Measurements from ENCODE around the gene HOXC12.

HOXC12 gene

DNA sequence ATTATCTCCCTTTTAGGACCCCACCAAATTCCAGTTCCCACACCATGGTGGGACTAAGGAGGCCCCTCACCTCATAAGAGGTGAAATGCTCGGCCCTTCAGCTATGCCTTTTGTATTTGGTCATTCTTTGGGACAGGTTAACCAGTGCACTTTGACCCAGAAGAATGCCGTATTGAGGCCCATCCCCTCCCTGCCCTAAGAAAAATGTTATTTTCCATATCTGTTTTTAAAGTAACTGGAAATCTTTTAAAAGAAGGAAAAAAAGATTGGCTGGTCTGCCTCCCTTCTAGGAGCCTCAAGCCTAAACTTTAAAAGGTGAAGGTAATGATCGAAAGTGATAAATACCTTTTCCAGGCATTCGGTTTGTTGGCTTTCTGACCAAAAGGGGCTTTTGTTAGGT lies 21.8 kb upstream of the HOXC12 start:
- H3K36me3 ChIP-seq (ENCODE audit: insufficient read depth, low read length) = no peaks in the 10 kb centered on the region
- H3K4me3 ChIP-seq (ENCODE audit: low read depth, low read length) = no peak overlapping the region
- H3K79me2 ChIP-seq (ENCODE audit: control insufficient read depth, insufficient read depth, low read length, unreplicated experiment) = no peaks in the 10 kb centered on the region
- peaks cover 100% of the 10 kb centered on the region for H3K27me3 ChIP-seq (ENCODE audit: insufficient read depth, low read length)
- no peak overlapping the region for H2AFZ ChIP-seq (ENCODE audit: low read length, unreplicated experiment)
- no peak overlapping the region for H3K27ac ChIP-seq (ENCODE audit: low read depth, low read length)
- no peaks in the 10 kb centered on the region for H3K4me1 ChIP-seq (ENCODE audit: control insufficient read depth, insufficient read depth, low read length, unreplicated experiment)

DNA sequence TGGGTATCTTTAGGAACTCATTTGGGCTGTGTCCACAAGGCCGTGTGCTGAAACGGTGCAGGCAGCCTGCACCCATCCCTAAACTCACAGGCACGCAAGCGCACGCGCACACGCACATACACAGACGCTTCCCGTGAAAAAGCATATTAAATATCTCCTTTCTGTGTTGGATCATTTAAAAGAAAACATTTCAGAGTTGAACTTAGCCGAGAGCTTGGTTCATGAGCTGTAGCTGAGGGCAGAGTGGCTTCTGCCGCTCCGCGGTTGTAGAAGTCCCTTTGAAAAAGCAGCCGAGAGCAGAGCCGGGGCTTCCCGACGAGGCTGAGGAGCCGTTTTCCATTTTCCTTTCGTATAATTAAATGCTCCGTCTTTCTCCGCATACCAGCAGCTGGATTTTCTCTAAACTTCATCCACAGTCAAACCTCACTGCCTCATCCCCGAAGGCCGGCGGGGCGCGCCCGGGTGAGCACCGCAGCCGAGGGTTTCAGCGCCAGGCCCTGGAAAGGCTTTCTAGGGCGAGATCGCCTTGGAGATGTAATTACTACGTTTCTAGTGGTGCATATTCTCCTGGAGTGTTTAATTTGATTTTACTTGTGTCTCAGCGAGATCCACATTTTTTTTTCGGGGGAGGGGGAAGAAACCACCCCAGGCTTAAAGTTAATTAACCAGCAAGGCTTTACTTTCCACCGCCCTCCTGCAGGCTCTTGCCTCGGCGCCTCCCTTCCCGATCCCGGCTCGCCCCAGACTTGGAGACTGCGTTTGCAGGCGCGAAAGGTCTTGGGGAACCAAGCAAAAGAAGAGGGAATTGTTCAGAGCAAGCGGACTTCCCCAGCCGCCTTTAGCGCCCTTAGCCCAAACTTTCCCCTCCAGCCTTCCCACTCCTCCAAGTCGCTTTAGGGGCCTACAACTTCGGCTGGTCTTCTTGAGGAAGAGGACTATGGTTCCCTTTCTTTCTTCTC lies 19.0 kb upstream of the HOXC12 start:
- Histone ChIP-seq H3K4me3 (ENCODE audit: low read depth, low read length) (peak overlapping the region; percentile 34), H3K36me3 (ENCODE audit: insufficient read depth, low read length) (no peaks in the 10 kb centered on the region), H2AFZ (ENCODE audit: low read length, unreplicated experiment) (no peak overlapping the region), H3K27me3 (ENCODE audit: insufficient read depth, low read length) (peaks cover 100% of the 10 kb centered on the region), H3K79me2 (ENCODE audit: control insufficient read depth, insufficient read depth, low read length, unreplicated experiment) (no peaks in the 10 kb centered on the region), H3K4me1 (ENCODE audit: control insufficient read depth, insufficient read depth, low read length, unreplicated experiment) (no peaks in the 10 kb centered on the region), H3K27ac (ENCODE audit: low read depth, low read length) (no peak overlapping the region)

DNA sequence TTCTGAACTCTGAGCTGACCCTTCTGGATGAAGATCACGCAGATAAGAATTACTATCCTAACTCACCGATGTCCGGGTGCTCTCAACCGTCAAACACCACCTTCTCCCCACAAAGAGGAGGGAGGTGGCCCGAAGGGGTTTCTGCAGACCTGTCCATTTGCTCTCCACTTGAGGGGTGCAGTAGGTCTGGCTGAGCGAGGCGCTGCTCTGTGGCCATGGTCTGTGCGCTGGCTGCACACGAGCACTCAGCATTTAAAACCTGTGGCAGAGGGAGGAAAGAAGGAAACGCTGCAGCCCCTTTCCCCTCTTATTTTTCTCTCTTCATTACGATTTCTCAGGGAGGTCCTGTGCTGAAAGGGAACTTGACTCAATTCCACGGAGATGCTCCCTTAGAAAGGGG lies 17.6 kb upstream of the HOXC12 start:
- H3K27ac ChIP-seq (ENCODE audit: low read depth, low read length) = no peak overlapping the region
- H2AFZ ChIP-seq (ENCODE audit: low read length, unreplicated experiment) = no peak overlapping the region
- H3K4me3 ChIP-seq (ENCODE audit: low read depth, low read length) = no peak overlapping the region
- no peaks in the 10 kb centered on the region for H3K36me3 ChIP-seq (ENCODE audit: insufficient read depth, low read length)
- peaks cover 100% of the 10 kb centered on the region for H3K27me3 ChIP-seq (ENCODE audit: insufficient read depth, low read length)
- H3K4me1 ChIP-seq (ENCODE audit: control insufficient read depth, insufficient read depth, low read length, unreplicated experiment) = no peaks in the 10 kb centered on the region
- H3K79me2 ChIP-seq (ENCODE audit: control insufficient read depth, insufficient read depth, low read length, unreplicated experiment) = no peaks in the 10 kb centered on the region

DNA sequence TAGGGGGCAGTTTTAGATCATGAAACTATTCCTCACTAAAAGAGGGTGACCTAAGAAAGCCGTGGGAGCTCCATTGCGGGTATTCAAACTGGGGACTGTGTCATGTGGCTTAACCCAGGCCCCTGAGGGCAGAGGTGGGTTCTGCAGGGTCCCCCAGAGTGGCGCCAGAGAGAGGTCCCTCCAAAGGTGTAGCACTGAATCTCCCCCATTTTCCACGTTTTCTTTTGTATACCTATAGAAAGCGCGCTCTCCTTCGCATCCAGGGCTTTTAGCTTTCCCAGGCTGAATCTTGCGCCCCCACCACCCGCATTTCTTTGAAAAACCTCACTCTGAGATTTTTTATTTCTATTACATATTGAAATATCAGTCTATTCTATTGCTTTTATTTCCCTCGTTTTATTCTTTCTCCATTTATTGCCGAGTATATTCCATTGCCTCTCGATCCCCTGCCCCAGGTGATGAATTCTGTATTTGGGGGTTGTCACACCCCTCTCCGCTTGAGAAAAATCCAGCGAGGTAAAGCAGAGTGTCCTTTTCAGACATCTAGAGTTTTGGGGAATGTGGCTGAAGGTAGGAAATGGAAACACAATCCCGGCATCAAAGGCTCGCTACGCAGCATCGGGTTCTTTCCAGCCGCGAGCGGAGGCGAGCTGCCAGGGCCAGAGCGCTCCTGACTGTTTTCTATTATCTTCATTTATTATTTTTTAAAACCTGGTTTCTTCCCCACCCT lies 16.9 kb upstream of the HOXC12 start:
- H3K79me2 ChIP-seq (ENCODE audit: control insufficient read depth, insufficient read depth, low read length, unreplicated experiment) = no peaks in the 10 kb centered on the region
- H3K4me1 ChIP-seq (ENCODE audit: control insufficient read depth, insufficient read depth, low read length, unreplicated experiment) = no peaks in the 10 kb centered on the region
- no peak overlapping the region for H3K27ac ChIP-seq (ENCODE audit: low read depth, low read length)
- no peak overlapping the region for H3K4me3 ChIP-seq (ENCODE audit: low read depth, low read length)
- no peak overlapping the region for H2AFZ ChIP-seq (ENCODE audit: low read length, unreplicated experiment)
- H3K36me3 ChIP-seq (ENCODE audit: insufficient read depth, low read length) = no peaks in the 10 kb centered on the region
- peaks cover 100% of the 10 kb centered on the region for H3K27me3 ChIP-seq (ENCODE audit: insufficient read depth, low read length)

DNA sequence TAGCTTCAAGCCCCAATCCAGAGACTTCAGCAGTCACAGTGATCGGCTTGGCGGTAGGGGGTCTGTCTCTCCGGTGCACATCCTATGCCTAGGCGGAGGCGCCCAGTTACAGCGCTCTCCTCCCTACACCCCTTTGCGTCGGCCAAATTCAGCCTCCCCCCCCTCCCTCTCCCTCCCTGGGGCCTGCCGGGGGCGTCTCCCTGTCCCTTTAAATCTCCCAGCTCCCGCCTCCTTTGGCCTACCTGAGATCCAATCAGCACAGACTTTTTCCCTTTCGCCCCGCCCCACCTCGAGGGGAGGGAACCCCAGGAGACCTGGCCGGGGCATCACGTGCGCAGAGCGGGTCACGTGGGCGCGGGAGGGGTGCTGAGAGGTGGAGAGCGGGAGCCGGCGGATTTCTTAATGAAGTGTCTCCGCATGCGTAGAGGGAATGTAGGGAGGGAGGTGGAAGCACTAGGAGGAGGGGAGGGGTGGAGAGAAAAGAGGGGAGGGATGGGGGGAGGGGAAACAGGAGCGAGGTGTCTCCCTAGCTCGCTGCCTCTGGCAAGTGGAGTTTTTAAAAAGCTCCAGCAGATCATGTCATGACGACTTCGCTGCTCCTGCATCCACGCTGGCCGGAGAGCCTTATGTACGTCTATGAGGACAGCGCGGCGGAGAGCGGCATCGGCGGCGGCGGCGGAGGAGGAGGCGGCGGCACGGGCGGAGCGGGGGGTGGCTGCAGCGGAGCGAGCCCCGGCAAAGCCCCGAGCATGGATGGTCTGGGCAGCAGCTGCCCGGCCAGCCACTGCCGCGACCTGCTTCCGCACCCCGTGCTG lies 16.2 kb upstream of the HOXC12 start, which contains the start of gene HOXC13:
TSS of gene HOXC13 (plus strand) at position 506 of the 815 bp plus-strand sequence. CDS start at position 582, 76 bp downstream.
- Histone ChIP-seq H3K27me3 (ENCODE audit: insufficient read depth, low read length) (peaks cover 100% of the 10 kb centered on the region), H3K79me2 (ENCODE audit: control insufficient read depth, insufficient read depth, low read length, unreplicated experiment) (no peaks in the 10 kb centered on the region), H2AFZ (ENCODE audit: low read length, unreplicated experiment) (no peak within 1 kb of the TSS), H3K4me1 (ENCODE audit: control insufficient read depth, insufficient read depth, low read length, unreplicated experiment) (no peaks in the 10 kb centered on the region), H3K36me3 (ENCODE audit: insufficient read depth, low read length) (no peaks in the 10 kb centered on the region), H3K4me3 (ENCODE audit: low read depth, low read length) (no peak within 1 kb of the TSS), H3K27ac (ENCODE audit: low read depth, low read length) (no peak within 1 kb of the TSS)

DNA sequence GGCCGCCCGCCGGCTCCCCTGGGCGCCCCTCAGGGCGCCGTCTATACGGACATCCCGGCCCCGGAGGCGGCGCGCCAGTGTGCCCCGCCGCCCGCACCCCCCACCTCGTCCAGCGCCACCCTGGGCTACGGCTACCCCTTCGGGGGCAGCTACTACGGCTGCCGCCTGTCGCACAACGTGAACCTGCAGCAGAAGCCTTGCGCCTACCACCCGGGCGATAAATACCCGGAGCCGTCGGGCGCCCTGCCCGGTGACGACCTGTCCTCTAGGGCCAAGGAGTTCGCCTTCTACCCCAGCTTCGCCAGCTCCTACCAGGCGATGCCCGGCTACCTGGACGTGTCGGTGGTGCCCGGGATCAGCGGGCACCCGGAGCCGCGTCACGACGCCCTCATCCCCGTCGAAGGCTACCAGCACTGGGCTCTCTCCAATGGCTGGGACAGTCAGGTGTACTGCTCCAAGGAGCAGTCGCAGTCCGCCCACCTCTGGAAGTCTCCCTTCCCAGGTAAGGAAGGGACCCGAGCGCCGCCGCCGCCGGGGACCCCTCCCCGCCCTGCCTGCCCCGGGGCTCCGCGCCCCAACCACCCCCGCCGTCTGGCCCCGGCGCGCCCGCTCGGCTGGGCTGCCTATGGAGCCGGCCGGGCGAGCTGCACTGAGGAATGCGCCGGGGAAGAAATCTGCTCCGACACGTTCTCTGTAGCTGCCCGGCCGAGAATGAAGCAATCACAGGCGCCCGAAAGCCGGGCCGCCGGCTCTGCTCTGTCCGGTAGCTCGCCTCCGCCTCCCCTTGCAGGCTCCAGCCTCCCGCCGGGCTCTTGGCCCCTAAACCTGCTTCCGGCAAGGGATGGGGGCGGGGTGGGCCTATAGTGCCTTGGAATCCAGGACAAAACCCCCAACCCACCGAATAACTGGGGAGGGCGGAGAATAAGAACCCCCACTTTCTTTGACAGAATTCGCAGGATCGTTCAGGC lies 15.3 kb upstream of the HOXC12 start:
- H3K27ac ChIP-seq (ENCODE audit: low read depth, low read length) = no peak overlapping the region

DNA sequence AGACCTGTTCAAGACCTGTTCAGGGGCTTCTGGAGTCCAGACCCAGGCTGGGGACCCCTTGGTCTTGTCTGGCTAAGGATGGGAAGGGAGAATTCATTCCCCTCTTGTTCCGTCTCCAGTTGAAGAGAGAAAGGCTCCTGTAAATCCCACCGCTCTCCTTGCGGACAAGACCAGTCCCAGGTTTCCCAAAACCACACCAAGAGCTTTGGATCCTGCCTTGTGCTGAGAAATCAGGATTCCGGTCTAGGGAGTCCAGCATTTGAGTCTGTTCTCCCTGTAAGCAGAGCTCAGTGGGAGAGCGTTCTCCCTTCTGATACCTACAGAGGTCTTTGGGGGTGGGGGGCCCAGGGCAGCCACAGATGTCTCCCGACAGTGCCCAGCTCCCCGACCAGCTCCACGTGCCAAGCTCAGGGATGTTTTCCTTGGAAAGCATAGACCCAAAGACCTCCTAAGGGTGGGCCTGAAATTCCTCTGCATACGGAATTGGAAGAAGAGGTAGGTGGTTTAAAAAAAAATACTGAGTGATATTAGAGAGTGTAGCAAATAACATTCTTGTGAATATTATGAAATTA lies 14.2 kb upstream of the HOXC12 start:
- Histone ChIP-seq H3K4me3 (ENCODE audit: low read depth, low read length) (no peak overlapping the region), H3K4me1 (ENCODE audit: control insufficient read depth, insufficient read depth, low read length, unreplicated experiment) (no peaks in the 10 kb centered on the region), H2AFZ (ENCODE audit: low read length, unreplicated experiment) (no peak overlapping the region), H3K27me3 (ENCODE audit: insufficient read depth, low read length) (peaks cover 100% of the 10 kb centered on the region), H3K27ac (ENCODE audit: low read depth, low read length) (no peak overlapping the region), H3K79me2 (ENCODE audit: control insufficient read depth, insufficient read depth, low read length, unreplicated experiment) (no peaks in the 10 kb centered on the region), H3K36me3 (ENCODE audit: insufficient read depth, low read length) (no peaks in the 10 kb centered on the region)

More for the DNA sequence above, 15.3 kb upstream of the HOXC12 start:
- Histone ChIP-seq H3K79me2 (ENCODE audit: control insufficient read depth, insufficient read depth, low read length, unreplicated experiment) (no peaks in the 10 kb centered on the region), H3K4me1 (ENCODE audit: control insufficient read depth, insufficient read depth, low read length, unreplicated experiment) (no peaks in the 10 kb centered on the region), H3K4me3 (ENCODE audit: low read depth, low read length) (no peak overlapping the region), H3K27me3 (ENCODE audit: insufficient read depth, low read length) (peaks cover 100% of the 10 kb centered on the region), H2AFZ (ENCODE audit: low read length, unreplicated experiment) (no peak overlapping the region), H3K36me3 (ENCODE audit: insufficient read depth, low read length) (no peaks in the 10 kb centered on the region)

DNA sequence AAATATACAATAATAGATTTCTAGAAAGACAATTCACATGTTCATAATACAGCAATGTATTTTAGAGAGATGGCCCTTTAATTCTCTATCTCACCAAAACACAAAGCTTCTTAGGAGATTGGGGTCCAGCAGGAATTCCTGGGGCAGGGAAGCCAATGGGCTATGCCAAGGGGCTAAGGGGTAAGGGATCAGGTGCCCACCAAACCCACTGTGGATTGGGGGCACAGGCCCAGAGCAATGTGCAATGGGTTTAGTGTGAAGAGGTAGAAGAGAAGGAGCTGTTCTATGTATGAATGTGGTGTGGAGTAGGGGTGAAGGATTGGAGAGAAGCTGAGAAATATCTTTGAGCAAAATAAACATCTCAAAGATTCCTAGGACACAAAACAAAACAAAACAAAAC lies 13.5 kb upstream of the HOXC12 start:
- no peak overlapping the region for H3K27ac ChIP-seq (ENCODE audit: low read depth, low read length)
- H3K27me3 ChIP-seq (ENCODE audit: insufficient read depth, low read length) = peaks cover 100% of the 10 kb centered on the region
- H3K79me2 ChIP-seq (ENCODE audit: control insufficient read depth, insufficient read depth, low read length, unreplicated experiment) = no peaks in the 10 kb centered on the region
- no peaks in the 10 kb centered on the region for H3K4me1 ChIP-seq (ENCODE audit: control insufficient read depth, insufficient read depth, low read length, unreplicated experiment)
- no peak overlapping the region for H3K4me3 ChIP-seq (ENCODE audit: low read depth, low read length)
- no peak overlapping the region for H2AFZ ChIP-seq (ENCODE audit: low read length, unreplicated experiment)
- H3K36me3 ChIP-seq (ENCODE audit: insufficient read depth, low read length) = no peaks in the 10 kb centered on the region

DNA sequence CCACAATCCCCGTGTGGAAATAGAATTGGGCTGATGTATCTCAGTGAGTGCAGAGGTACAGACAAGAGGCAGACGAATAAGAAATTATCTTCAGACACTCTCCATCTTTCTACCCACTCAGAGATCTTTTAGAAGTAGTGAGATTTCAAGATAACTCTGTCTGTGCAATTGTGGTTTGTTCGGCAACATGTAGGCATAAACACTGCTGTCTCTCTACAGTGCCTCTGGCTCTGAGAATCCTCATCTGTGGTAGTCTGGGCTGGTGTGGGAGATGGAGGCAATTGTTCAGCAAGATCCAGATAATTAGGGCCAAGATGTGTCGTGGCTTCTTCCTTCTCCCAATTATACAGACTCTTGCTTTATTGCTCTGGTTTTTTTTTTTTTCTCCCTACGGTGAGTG lies 13.0 kb upstream of the HOXC12 start:
- no peaks in the 10 kb centered on the region for H3K36me3 ChIP-seq (ENCODE audit: insufficient read depth, low read length)
- H3K4me1 ChIP-seq (ENCODE audit: control insufficient read depth, insufficient read depth, low read length, unreplicated experiment) = no peaks in the 10 kb centered on the region
- H3K79me2 ChIP-seq (ENCODE audit: control insufficient read depth, insufficient read depth, low read length, unreplicated experiment) = no peaks in the 10 kb centered on the region
- no peak overlapping the region for H3K27ac ChIP-seq (ENCODE audit: low read depth, low read length)
- no peak overlapping the region for H2AFZ ChIP-seq (ENCODE audit: low read length, unreplicated experiment)
- H3K27me3 ChIP-seq (ENCODE audit: insufficient read depth, low read length) = peaks cover 100% of the 10 kb centered on the region
- no peak overlapping the region for H3K4me3 ChIP-seq (ENCODE audit: low read depth, low read length)
